HepG2 (cell line): ENCODE measurements around the gene ARFIP1. TPM values are rescaled to one million over a fixed set of nuclear protein-coding genes. Genes with fewer than 3 reads are reported as not detected.

ENCODE experiments used
- ATAC-seq: fragments of 200-7000 bp; cut with Tn5 transposase; 3 replicates; pipeline ENCODE4 v1.9.1; 2020; ENCODE audit warnings: mild to moderate bottlenecking, moderate library complexity
- BruUV-seq: library from RNA; stranded (reverse); fragments of 400-500 nt; replicated peaks from 2 replicates; lab custom pipeline; 2021; lab: Mats Ljungman, UMichigan
- CTCF ChIA-PET: fragments of 300-600 bp; formaldehyde crosslinking; extraction: SDS; loops from one replicate; lab custom pipeline; 2021; ENCODE audit warnings: low total read pairs, inconsistent platforms, low intra/inter-chr PET ratio; lab: Yijun Ruan, JAX
- POLR2A ChIA-PET: fragments of 350-600 bp; sonication (Branson Sonifier 250); formaldehyde crosslinking; loops from one replicate; lab custom pipeline; 2020; ENCODE audit warnings: antibody characterized with exemption, inconsistent platforms; lab: Yijun Ruan, JAX
- DNase-seq: peaks from one replicate; pipeline ENCODE4 v3.0.0-alpha.2; 2015; ENCODE audit warnings: low spot score
- FAIRE-seq: peaks from 3 replicates; lab custom pipeline; 2011; peaks lifted over from hg19 to GRCh38; lab: Jason Lieb, UNC
- H2AFZ ChIP-seq: one replicate; pipeline ENCODE4 v1.6.1; 2011; ENCODE audit warnings: low read length, inconsistent platforms
- H3K27ac ChIP-seq: fragments of 300-600 bp; 3 replicates; pipeline ENCODE4 v1.8.0; 2011; ENCODE audit warnings: mixed run types, mild to moderate bottlenecking, mixed read lengths, low read length, inconsistent platforms; ENCODE audit not compliant: insufficient read depth; ENCODE audit errors: extremely low read length
- H3K27me3 ChIP-seq, 2 experiments: fragments of 200-600 bp in 1 of 2; 2 replicates in 1 of 2; 3 replicates in 1 of 2; pipeline versions ENCODE4 v1.6.0 to v1.8.0; 2011; ENCODE audit warnings: low read length in 2 of 2, mild to moderate bottlenecking in 2 of 2, moderate library complexity in 2 of 2, inconsistent platforms in 1 of 2; ENCODE audit not compliant: insufficient read depth in 2 of 2, control insufficient read depth in 1 of 2
- H3K36me3 ChIP-seq, 2 experiments: fragments of 200-600 bp in 1 of 2; replicated peaks in 1 of 2; 2 replicates in 1 of 2; 3 replicates in 1 of 2; pipeline versions ENCODE4 v1.5.1 to v1.8.0; 2011; ENCODE audit warnings: low read length in 2 of 2, inconsistent platforms in 1 of 2; ENCODE audit not compliant: insufficient read depth in 2 of 2, control insufficient read depth in 1 of 2
- H3K4me1 ChIP-seq: 2 replicates; pipeline ENCODE4 v1.5.1; 2012; ENCODE audit warnings: low read length, inconsistent platforms; ENCODE audit not compliant: insufficient read depth
- H3K4me2 ChIP-seq: 2 replicates; pipeline ENCODE4 v1.6.0; 2011; ENCODE audit warnings: low read depth, low read length, inconsistent platforms
- H3K4me3 ChIP-seq, 3 experiments: fragments of 200-600 bp in 1 of 3; sonication (generic), shearing (Covaris generic) in 1 of 3; replicated peaks in 1 of 3; 2 replicates each; pipeline ENCODE4 v1.5.1; 2011 to 2016; ENCODE audit warnings: low read length in 3 of 3, inconsistent platforms in 2 of 3, low read depth in 2 of 3, mild to moderate bottlenecking in 2 of 3, control low read depth in 1 of 3, mixed read lengths in 1 of 3; ENCODE audit not compliant: insufficient read depth in 1 of 3
- H3K79me2 ChIP-seq: one replicate; pipeline ENCODE4 v1.6.1; 2011; ENCODE audit warnings: low read length, inconsistent platforms; ENCODE audit not compliant: insufficient read depth
- H3K9ac ChIP-seq: 2 replicates; pipeline ENCODE4 v1.6.0; 2011; ENCODE audit warnings: mild to moderate bottlenecking, low read depth, low read length, inconsistent platforms; ENCODE audit not compliant: insufficient read depth
- H3K9me3 ChIP-seq: 2 replicates; pipeline ENCODE4 v1.5.1; 2012; ENCODE audit warnings: mild to moderate bottlenecking, low read length
- H4K20me1 ChIP-seq: 2 replicates; pipeline ENCODE4 v1.6.0; 2011; ENCODE audit warnings: inconsistent platforms, mild to moderate bottlenecking, low read length, moderate library complexity; ENCODE audit not compliant: insufficient read depth
- ATF3 ChIP-seq: sonication (generic); formaldehyde crosslinking; IDR thresholded peaks from 2 replicates; pipeline ENCODE4 v1.4.0; 2020; ENCODE audit warnings: missing genetic modification reagents
- CBX1 ChIP-seq: IDR thresholded peaks from one replicate; pipeline ENCODE4 v1.6.1; 2016; ENCODE audit warnings: antibody characterized with exemption, low read depth
- CC2D1A ChIP-seq: sonication (generic); formaldehyde crosslinking; IDR thresholded peaks from 2 replicates; pipeline ENCODE4 v1.8.1; 2023; ENCODE audit warnings: mild to moderate bottlenecking, missing genetic modification reagents
- CEBPB ChIP-seq: IDR thresholded peaks from 2 replicates; pipeline ENCODE4 v1.6.1; 2011; ENCODE audit warnings: low read depth, low read length, improper control_type of control experiment, borderline replicate concordance
- CEBPG ChIP-seq: IDR thresholded peaks from 2 replicates; pipeline ENCODE4 v1.6.1; 2016
- ETV6 ChIP-seq: sonication (generic); formaldehyde crosslinking; conservative IDR thresholded peaks from 2 replicates; pipeline ENCODE4 v1.4.0; 2020; ENCODE audit warnings: missing genetic modification reagents
- FOXO4 ChIP-seq: sonication (generic); formaldehyde crosslinking; conservative IDR thresholded peaks from 2 replicates; pipeline ENCODE4 v1.8.1; 2023; ENCODE audit warnings: missing genetic modification reagents
- HNF1B ChIP-seq: sonication (generic); formaldehyde crosslinking; IDR thresholded peaks from 2 replicates; pipeline ENCODE4 v1.5.1; 2020; ENCODE audit warnings: mild to moderate bottlenecking, moderate library complexity, missing genetic modification reagents
- JARID2 ChIP-seq: sonication (generic); formaldehyde crosslinking; IDR thresholded peaks from 2 replicates; pipeline ENCODE4 v1.8.1; 2023; ENCODE audit warnings: missing genetic modification reagents, inconsistent platforms; ENCODE audit not compliant: insufficient replicate concordance
- KLF15 ChIP-seq: sonication (generic); formaldehyde crosslinking; IDR thresholded peaks from 2 replicates; pipeline ENCODE4 v1.8.1; 2023; ENCODE audit warnings: borderline replicate concordance, mild to moderate bottlenecking, inconsistent platforms, missing genetic modification reagents, mixed read lengths
- PHB2 ChIP-seq: fragments of 450-650 bp; IDR thresholded peaks from 2 replicates; pipeline ENCODE4 v1.6.1; 2018; ENCODE audit not compliant: partially characterized antibody
- POLR2A ChIP-seq, 2 experiments: IDR thresholded peaks; 2 replicates each; pipeline ENCODE4 v1.6.1; 2011; ENCODE audit warnings: low read depth in 2 of 2, low read length in 2 of 2, mild to moderate bottlenecking in 1 of 2, moderate library complexity in 1 of 2; ENCODE audit not compliant: insufficient read depth in 1 of 2
- RNF2 ChIP-seq: fragments of 450-650 bp; conservative IDR thresholded peaks from 2 replicates; pipeline ENCODE4 v1.6.1; 2016; ENCODE audit warnings: low read depth
- SSRP1 ChIP-seq: IDR thresholded peaks from 2 replicates; pipeline ENCODE4 v1.6.1; 2016; ENCODE audit warnings: control low read depth
- ZFP62 ChIP-seq: sonication (generic); formaldehyde crosslinking; IDR thresholded peaks from 2 replicates; pipeline ENCODE4 v1.4.0; 2020; ENCODE audit warnings: missing genetic modification reagents
- ZFY ChIP-seq: sonication (generic); formaldehyde crosslinking; IDR thresholded peaks from 2 replicates; pipeline ENCODE4 v1.4.0; 2020; ENCODE audit warnings: missing genetic modification reagents
- ZNF121 ChIP-seq: sonication (generic); formaldehyde crosslinking; IDR thresholded peaks from 2 replicates; pipeline ENCODE4 v1.5.0; 2020; ENCODE audit warnings: mild to moderate bottlenecking, missing genetic modification reagents
- ZNF282 ChIP-seq: fragments of 450-650 bp; IDR thresholded peaks from 2 replicates; pipeline ENCODE4 v1.6.1; 2018; ENCODE audit not compliant: partially characterized antibody
- ZNF3 ChIP-seq: IDR thresholded peaks from 2 replicates; pipeline ENCODE4 v1.7.0; 2017; ENCODE audit warnings: inconsistent platforms
- ZNF562 ChIP-seq: sonication (generic); formaldehyde crosslinking; IDR thresholded peaks from 2 replicates; pipeline ENCODE4 v1.8.0; 2022; ENCODE audit warnings: missing genetic modification reagents, borderline replicate concordance
- ZNF841 ChIP-seq: sonication (generic); formaldehyde crosslinking; IDR thresholded peaks from 2 replicates; pipeline ENCODE4 v1.8.1; 2023; ENCODE audit warnings: missing genetic modification reagents, borderline replicate concordance
- WGBS: methylation state at CpG from one replicate; pipeline ENCODE4 v1.1.6; 2017; ENCODE audit warnings: low lambda C conversion rate; 5-methylcytosine and 5-hydroxymethylcytosine counted together
- in situ Hi-C: cut with HindIII; loops from 2 replicates; pipeline ENCODE4 v1.10.0; 2017; ENCODE audit warnings: low pct_unique_long_range_greater_than_20kb; ENCODE audit not compliant: extremely low pct_ligation_motif_present
- intact Hi-C: fragments of 100-400 bp; cut with micrococcal nuclease; formaldehyde crosslinking; loops from one replicate; pipeline ENCODE4 v1.10.0; 2022; ENCODE audit not compliant: unreplicated experiment
- polyA plus RNA-seq, 8 experiments: library from polyadenylated mRNA; depleted of rRNA in 3 of 8; stranded (reverse) in 7 of 8; unstranded in 1 of 8; fragments of >200 nt; fragmentation: Illumina TruSeq in 4 of 8; extraction: Trizol in 4 of 8; gene quantifications; 2 replicates each; pipeline versions ENCODE4 v1.2.1 to v1.2.3, GENCODE V29; 2011 to 2016; ENCODE audit warnings: low read depth in 4 of 8, missing spikeins in 1 of 8, mixed read lengths in 1 of 8; ENCODE audit not compliant: insufficient read depth in 1 of 8
- total RNA-seq, 5 experiments: library from RNA; depleted of rRNA; stranded (reverse); fragments of >200 nt; fragmentation: Illumina TruSeq; extraction: Trizol; gene quantifications; 2 replicates each; pipeline ENCODE4 v1.2.3, GENCODE V29; 2016; ENCODE audit warnings: low read depth in 1 of 5

The ARFIP1 gene
- total and polyA plus RNA-seq, 2 of the 13 experiments (the other 11 are each of a cell fraction or from before 2014, with no cell fraction given) = 9.9 to 27.7 TPM

GRCh38 chr4:152903658-152904057 lies 123.9 kb downstream of the ARFIP1 start:
- peak; percentile 2 for DNase-seq
- intact Hi-C loops = no loop called here
- FAIRE-seq = no peak
- Histone ChIP-seq H3K4me3 (no peak overlapping the region), H3K4me1 (peaks cover 8% of the 10 kb centered on the region; the same call in 1 of the 2 replicates), H2AFZ (no peak overlapping the region), H4K20me1 (no peaks in the 10 kb centered on the region), H3K9me3 (no peaks in the 10 kb centered on the region), H3K9ac (no peak overlapping the region), H3K36me3 (no peaks in the 10 kb centered on the region), H3K27ac (no peak overlapping the region), H3K4me2 (no peak overlapping the region), H3K27me3 (no peaks in the 10 kb centered on the region), H3K79me2 (no peaks in the 10 kb centered on the region)
- no peak for ATAC-seq
- BruUV-seq = no TSS peak
- ChIA-PET POLR2A (no interaction called here), CTCF (no interaction called here)
- in situ Hi-C loops = no loop called here
- TF ChIP-seq ATF3 (no peak), POLR2A (IDR thresholded peaks at IDR 0.05; ENCODE audit: insufficient read depth in 1 of 2, low read depth in 2 of 2, low read length in 2 of 2) (no peak), ZFY (CRISPR knock-in tag) (no peak), RNF2 (no peak), HNF1B (CRISPR knock-in tag) (no peak), JARID2 (no peak), SSRP1 (no peak), ZFP62 (CRISPR knock-in tag) (no peak), CC2D1A (CRISPR knock-in tag) (no peak)

GRCh38 chr4:152909901-152910300 lies 130.1 kb downstream of the ARFIP1 start:
- no peak overlapping the region for H3K4me3 ChIP-seq
- no peak for FAIRE-seq
- POLR2A ChIA-PET = no interaction called here
- H3K27ac ChIP-seq = no peak overlapping the region
- in situ Hi-C loops = no loop called here
- intact Hi-C loops = no loop called here
- H3K36me3 ChIP-seq = no peaks in the 10 kb centered on the region
- BruUV-seq = no TSS peak
- 96% methylated on average over 4 of the region's 4 CpGs for WGBS
- CTCF ChIA-PET = no interaction called here
- H3K9ac ChIP-seq = no peak overlapping the region
- H3K4me2 ChIP-seq = no peak overlapping the region
- no peaks in the 10 kb centered on the region for H3K4me1 ChIP-seq
- no peak for ATAC-seq
- no peaks in the 10 kb centered on the region for H3K79me2 ChIP-seq
- no peaks in the 10 kb centered on the region for H4K20me1 ChIP-seq
- no peaks in the 10 kb centered on the region for H3K27me3 ChIP-seq
- no peaks in the 10 kb centered on the region for H3K9me3 ChIP-seq
- no peak for DNase-seq
- H2AFZ ChIP-seq = no peak overlapping the region
- TF ChIP-seq ZNF841 (CRISPR knock-in tag) = no peak
- no peak for TF ChIP-seq KLF15 (CRISPR knock-in tag)
- TF ChIP-seq CEBPG (CRISPR knock-in tag) = peak; percentile 70
- TF ChIP-seq ZNF562 (CRISPR knock-in tag) = no peak
- TF ChIP-seq FOXO4 = no peak
- TF ChIP-seq ZNF3 (CRISPR knock-in tag) = no peak
- TF ChIP-seq ZNF282 = no peak
- peak; percentile 39; the same call in 1 of the 2 replicates for TF ChIP-seq ZNF121 (CRISPR knock-in tag)
- no peak for TF ChIP-seq CBX1
- no peak for TF ChIP-seq ETV6
- no peak for TF ChIP-seq PHB2
- TF ChIP-seq CEBPB = peak; percentile 92
